ENCODE measurements around the gene HOXB2. TPM values are rescaled to one million over a fixed set of nuclear protein-coding genes. Genes with fewer than 3 reads are reported as not detected.

The HOXB2 gene
- total and polyA plus RNA-seq, 9 of the 15 experiments (the other 6 are each of a cell fraction or from before 2014, with no cell fraction given), result 2.1 to 97.7 (median 21.2) TPM

GRCh38 chr17:48576479-48577309, 31.8 kb upstream of the HOXB2 start (continued):
- TF ChIP-seq ZNF133 (CRISPR knock-in tag; IDR thresholded peaks at IDR 0.05) (no peak), ZNF217 (CRISPR knock-in tag; IDR thresholded peaks at IDR 0.05) (no peak), TAF9B (IDR thresholded peaks at IDR 0.05; ENCODE audit: partially characterized antibody) (peak; percentile 24), CCNT2 (IDR thresholded peaks at IDR 0.05; ENCODE audit: borderline replicate concordance, extremely low read depth, insufficient read length, low read depth, low read length) (peak; percentile 63), PREB (CRISPR knock-in tag; IDR thresholded peaks at IDR 0.05) (no peak), RBM17 (IDR thresholded peaks at IDR 0.05; ENCODE audit: borderline replicate concordance, low read depth, low read length) (no peak), ZNF407 (IDR thresholded peaks at IDR 0.05; ENCODE audit: low read depth) (no peak), GATAD2A (IDR thresholded peaks at IDR 0.05) (no peak), ETV1 (tag; conservative IDR thresholded peaks at IDR 0.05; ENCODE audit: low read depth) (0 out of 2 replicates have a peak, but pooled peaks have one; percentile 21), CCAR2 (IDR thresholded peaks at IDR 0.05; ENCODE audit: low read depth, low read length) (no peak), COPS2 (conservative IDR thresholded peaks at IDR 0.05) (no peak), MIER1 (IDR thresholded peaks at IDR 0.05; ENCODE audit: low read depth) (no peak), CC2D1A (IDR thresholded peaks at IDR 0.05) (no peak)
- TF ChIP-seq, protein P1, sequence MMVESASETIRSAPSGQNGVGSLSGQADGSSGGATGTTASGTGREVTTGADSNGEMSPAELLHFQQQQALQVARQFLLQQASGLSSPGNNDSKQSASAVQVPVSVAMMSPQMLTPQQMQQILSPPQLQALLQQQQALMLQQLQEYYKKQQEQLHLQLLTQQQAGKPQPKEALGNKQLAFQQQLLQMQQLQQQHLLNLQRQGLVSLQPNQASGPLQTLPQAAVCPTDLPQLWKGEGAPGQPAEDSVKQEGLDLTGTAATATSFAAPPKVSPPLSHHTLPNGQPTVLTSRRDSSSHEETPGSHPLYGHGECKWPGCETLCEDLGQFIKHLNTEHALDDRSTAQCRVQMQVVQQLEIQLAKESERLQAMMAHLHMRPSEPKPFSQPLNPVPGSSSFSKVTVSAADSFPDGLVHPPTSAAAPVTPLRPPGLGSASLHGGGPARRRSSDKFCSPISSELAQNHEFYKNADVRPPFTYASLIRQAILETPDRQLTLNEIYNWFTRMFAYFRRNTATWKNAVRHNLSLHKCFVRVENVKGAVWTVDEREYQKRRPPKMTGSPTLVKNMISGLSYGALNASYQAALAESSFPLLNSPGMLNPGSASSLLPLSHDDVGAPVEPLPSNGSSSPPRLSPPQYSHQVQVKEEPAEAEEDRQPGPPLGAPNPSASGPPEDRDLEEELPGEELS (CRISPR knock-in tag; IDR thresholded peaks at IDR 0.05; ENCODE audit: borderline replicate concordance), result no peak
- TF ChIP-seq, protein P2, sequence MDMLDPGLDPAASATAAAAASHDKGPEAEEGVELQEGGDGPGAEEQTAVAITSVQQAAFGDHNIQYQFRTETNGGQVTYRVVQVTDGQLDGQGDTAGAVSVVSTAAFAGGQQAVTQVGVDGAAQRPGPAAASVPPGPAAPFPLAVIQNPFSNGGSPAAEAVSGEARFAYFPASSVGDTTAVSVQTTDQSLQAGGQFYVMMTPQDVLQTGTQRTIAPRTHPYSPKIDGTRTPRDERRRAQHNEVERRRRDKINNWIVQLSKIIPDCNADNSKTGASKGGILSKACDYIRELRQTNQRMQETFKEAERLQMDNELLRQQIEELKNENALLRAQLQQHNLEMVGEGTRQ (CRISPR knock-in tag; IDR thresholded peaks at IDR 0.05), result no peak
